HL-60 (cell line): ENCODE results near the gene ENPP3.

ENCODE experiments used
- DNase-seq, 2 experiments: peaks; one replicate each; pipeline ENCODE4 v3.0.0-alpha.2; 2010 to 2020; ENCODE audit warnings: low read depth in 1 of 2, low spot score in 1 of 2
- H3K27ac ChIP-seq: fragments of 250-450 bp; sonication (Bioruptor Pico); replicated peaks from 2 replicates; pipeline ENCODE4 v1.5.1; 2020; ENCODE audit warnings: mild to moderate bottlenecking, moderate library complexity
- H3K27me3 ChIP-seq: fragments of 250-450 bp; sonication (Bioruptor Pico); 2 replicates; pipeline ENCODE4 v1.5.1; 2021; ENCODE audit warnings: mild to moderate bottlenecking, moderate library complexity; ENCODE audit not compliant: insufficient read depth, poor library complexity, severe bottlenecking
- H3K4me3 ChIP-seq: replicated peaks from 2 replicates; pipeline ENCODE4 v1.5.1; 2011; ENCODE audit warnings: mild to moderate bottlenecking, control low read depth, low read length; ENCODE audit not compliant: insufficient read depth
- CTCF ChIP-seq: IDR thresholded peaks from one replicate; pipeline ENCODE4 v1.5.1; 2011; ENCODE audit warnings: low read length, control low read depth, inconsistent platforms; ENCODE audit not compliant: insufficient read depth
- GABPA ChIP-seq: IDR thresholded peaks from 2 replicates; pipeline ENCODE4 v1.6.1; 2012; ENCODE audit warnings: low read depth
- POLR2AphosphoS5 ChIP-seq: IDR thresholded peaks from 2 replicates; pipeline ENCODE4 v1.6.1; 2012; ENCODE audit warnings: low read depth
- REST ChIP-seq: IDR thresholded peaks from 2 replicates; pipeline ENCODE4 v1.6.1; 2012; ENCODE audit warnings: low read depth; ENCODE audit not compliant: insufficient replicate concordance
- SPI1 ChIP-seq: IDR thresholded peaks from 2 replicates; pipeline ENCODE4 v1.6.1; 2012; ENCODE audit warnings: low read depth, mild to moderate bottlenecking, borderline replicate concordance

Gene ENPP3

GRCh38 chr6:131766631-131767030 is 129.5 kb downstream of the ENPP3 start:
- Histone ChIP-seq H3K27me3 (no peaks in the 10 kb centered on the region), H3K27ac (no peak overlapping the region), H3K4me3 (no peak overlapping the region)
- no peak for TF ChIP-seq SPI1
- no peak for TF ChIP-seq CTCF
- TF ChIP-seq POLR2AphosphoS5 = no peak
- TF ChIP-seq GABPA = no peak
- TF ChIP-seq REST = no peak
- DNase-seq = no peak

GRCh38 chr6:131768964-131769363 is 131.9 kb downstream of the ENPP3 start:
- Histone ChIP-seq H3K27me3 (no peaks in the 10 kb centered on the region), H3K27ac (no peak overlapping the region), H3K4me3 (no peak overlapping the region)
- no peak for DNase-seq
- 0 out of 2 replicates have a peak, but pooled peaks have one; percentile 10 for TF ChIP-seq SPI1
- no peak for TF ChIP-seq GABPA

DNA sequence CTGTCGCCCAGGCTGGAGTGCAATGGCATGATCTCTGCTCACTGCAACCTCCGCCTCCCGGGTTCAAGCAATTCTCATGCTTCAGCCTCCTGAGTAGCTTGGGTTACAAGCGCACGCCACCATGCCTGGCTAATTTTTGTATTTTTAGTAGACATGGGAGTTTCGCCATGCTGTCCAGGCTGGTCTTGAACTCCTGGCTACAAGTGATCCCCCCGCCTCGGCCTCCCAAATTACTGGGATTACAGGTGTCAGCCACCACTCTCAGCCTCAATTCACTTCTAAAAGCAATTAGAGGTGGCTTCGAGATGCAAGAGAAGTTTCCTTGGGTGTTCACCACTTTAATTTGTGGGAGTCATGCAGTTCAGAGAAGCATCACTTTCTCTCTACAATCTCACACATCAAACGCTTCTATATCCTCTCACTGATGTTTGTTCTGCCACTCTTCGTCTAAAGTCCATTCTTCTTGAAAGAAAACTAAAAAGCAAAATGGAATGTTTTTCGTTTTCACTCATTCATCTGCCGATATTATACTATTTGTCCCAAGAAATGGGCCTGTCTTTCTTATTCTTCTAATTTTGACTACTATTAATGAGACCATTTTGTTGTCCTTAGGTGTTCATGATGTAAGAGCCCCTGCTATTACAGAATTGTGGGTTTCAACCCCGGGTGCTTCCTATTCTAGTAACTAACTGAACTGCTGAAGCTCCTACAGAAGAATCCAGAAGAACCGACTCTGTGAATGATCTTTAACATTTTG is 132.5 kb downstream of the ENPP3 start:
- H3K4me3 ChIP-seq = no peak overlapping the region
- H3K27ac ChIP-seq = no peak overlapping the region
- TF ChIP-seq CTCF (no peak), REST (no peak), SPI1 (no peak), GABPA (no peak), POLR2AphosphoS5 (no peak)

DNA sequence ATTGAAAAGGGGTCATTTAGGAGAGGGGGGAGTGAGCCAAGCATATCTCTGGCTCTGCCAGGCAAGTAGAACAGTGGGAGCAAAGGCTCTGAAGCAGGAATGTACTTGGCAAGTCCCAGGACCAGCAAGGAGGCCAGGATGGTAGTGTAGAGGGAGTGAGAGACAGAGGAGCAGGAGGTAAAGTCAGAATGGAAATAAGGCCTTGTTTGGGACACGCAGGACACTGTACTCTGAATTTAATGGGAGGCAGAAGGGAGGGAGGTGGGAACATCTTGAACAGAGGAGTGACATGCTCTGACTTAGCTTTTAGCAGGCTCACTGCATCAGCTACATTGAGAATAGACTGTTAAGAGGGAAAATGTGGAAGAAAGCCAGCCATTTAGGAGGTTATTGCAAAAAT is 133.7 kb downstream of the ENPP3 start:
- H3K4me3 ChIP-seq = no peak overlapping the region
- no peak for TF ChIP-seq CTCF
- no peak for TF ChIP-seq POLR2AphosphoS5
- TF ChIP-seq REST = no peak
- TF ChIP-seq SPI1 = no peak
- TF ChIP-seq GABPA = no peak
- H3K27me3 ChIP-seq = no peaks in the 10 kb centered on the region
- DNase-seq = no peak
- H3K27ac ChIP-seq = no peak overlapping the region

More for the DNA sequence above, 132.5 kb downstream of the ENPP3 start:
- no peak for DNase-seq
- H3K27me3 ChIP-seq = no peaks in the 10 kb centered on the region
